ENCODE results near the gene GAREM1.

GRCh38 chr18:32219431-32220018 is 251.2 kb downstream of the GAREM1 start:
- no peak for TF ChIP-seq POLR2AphosphoS5 (IDR thresholded peaks at IDR 0.05; ENCODE audit: low read depth, low read length)
- TF ChIP-seq POLR2A (IDR thresholded peaks at IDR 0.05; ENCODE audit: low read depth, low read length) = no peak
